Fibroblast of the aortic adventitia (primary cell): ENCODE results near the gene ADIG. TPM values are rescaled to one million over a fixed set of nuclear protein-coding genes. Genes with fewer than 3 reads are reported as not detected.
A peak's percentile ranks its signal among the peaks of the same experiment; 100 is the strongest.

ENCODE experiments used
- DNase-seq: peaks from one replicate; pipeline ENCODE4 v3.0.0-alpha.2; 2010; ENCODE audit warnings: low read depth
- H3K4me3 ChIP-seq: 2 replicates; pipeline ENCODE4 v1.5.1; 2011; ENCODE audit warnings: low read depth, mild to moderate bottlenecking, control low read depth, low read length, moderate library complexity
- total RNA-seq: library from RNA; depleted of rRNA; stranded (reverse); fragments of >200 nt; gene quantifications from 2 replicates; pipeline ENCODE4 v1.2.3, GENCODE V29; 2012; ENCODE audit warnings: low replicate concordance
- TF ChIP-seq, protein P1 (sequence below): IDR thresholded peaks from 2 replicates; pipeline ENCODE4 v1.5.1; 2011; ENCODE audit warnings: mild to moderate bottlenecking, low read length, control low read depth, inconsistent platforms; ENCODE audit not compliant: insufficient read depth

The ADIG gene
- not detected in 2 replicates for total RNA-seq

DNA sequence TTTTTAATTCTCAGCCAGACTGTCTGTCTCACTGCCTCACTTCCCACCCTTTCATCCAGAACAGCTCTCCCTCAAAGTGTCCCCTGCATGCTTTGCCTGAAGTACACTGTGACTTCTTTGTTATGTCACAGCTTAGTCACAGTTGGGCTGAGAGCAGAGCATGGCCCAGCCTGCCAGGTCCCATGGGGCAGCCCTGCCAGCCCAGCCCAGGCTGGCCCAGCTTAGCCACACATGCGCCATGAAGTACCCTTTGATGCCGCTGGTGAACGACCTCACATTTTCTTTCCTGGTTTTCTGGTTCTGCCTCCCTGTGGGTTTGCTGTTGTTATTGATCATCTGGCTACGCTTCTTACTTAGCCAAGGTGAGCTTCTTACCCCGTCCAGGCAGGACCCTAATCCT, at the start of gene ADIG:
Gene ADIG, plus strand, starts transcription at position 185 of the 400 bp plus-strand sequence. Its CDS starts 54 bp downstream, at position 239.
- no peak for DNase-seq
- no peak within 1 kb of the TSS for H3K4me3 ChIP-seq
- TF ChIP-seq, protein P1, sequence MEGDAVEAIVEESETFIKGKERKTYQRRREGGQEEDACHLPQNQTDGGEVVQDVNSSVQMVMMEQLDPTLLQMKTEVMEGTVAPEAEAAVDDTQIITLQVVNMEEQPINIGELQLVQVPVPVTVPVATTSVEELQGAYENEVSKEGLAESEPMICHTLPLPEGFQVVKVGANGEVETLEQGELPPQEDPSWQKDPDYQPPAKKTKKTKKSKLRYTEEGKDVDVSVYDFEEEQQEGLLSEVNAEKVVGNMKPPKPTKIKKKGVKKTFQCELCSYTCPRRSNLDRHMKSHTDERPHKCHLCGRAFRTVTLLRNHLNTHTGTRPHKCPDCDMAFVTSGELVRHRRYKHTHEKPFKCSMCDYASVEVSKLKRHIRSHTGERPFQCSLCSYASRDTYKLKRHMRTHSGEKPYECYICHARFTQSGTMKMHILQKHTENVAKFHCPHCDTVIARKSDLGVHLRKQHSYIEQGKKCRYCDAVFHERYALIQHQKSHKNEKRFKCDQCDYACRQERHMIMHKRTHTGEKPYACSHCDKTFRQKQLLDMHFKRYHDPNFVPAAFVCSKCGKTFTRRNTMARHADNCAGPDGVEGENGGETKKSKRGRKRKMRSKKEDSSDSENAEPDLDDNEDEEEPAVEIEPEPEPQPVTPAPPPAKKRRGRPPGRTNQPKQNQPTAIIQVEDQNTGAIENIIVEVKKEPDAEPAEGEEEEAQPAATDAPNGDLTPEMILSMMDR, result no peak

DNA sequence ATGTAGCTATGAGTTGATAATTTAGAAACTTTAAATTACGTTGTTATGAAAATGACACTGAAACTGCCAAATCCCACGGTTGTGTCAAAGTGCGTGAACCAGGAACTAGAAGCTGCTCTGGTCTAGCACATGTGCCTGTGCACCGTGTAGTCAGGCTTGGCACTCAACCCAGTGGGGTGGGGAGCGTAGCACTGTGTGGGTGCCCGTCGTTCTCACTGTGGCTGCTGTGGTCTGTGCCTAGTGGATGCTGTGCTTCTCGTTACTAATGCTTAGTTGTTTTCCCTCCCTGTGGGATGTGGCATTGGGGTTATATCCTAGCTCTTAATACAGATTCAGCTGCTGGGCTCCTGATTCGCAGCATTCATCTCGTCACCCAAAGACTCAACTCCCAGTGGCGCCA, 46.2 kb upstream of the ADIG start:
- TF ChIP-seq, protein P1, result no peak
- H3K4me3 ChIP-seq, result no peak overlapping the region
- DNase-seq, result no peak

DNA sequence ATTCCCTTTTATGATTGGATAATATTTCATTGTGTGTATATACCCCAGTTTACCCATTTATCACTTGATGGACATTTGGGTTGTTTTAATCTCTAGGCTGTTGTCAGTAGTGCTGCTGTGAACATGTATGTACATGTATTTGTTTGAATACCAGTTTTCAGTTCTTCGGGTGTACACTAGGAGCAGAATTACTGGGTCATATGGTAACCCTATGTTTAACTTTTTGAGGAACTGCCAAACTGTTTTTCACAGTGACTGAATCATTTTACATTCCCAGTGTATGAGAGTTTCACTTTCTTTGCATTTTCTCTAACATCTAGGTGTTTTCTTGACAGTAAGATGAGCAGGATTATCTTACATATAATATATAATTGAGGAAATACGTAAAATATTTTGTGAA, 44.7 kb upstream of the ADIG start:
- TF ChIP-seq, protein P1, result no peak
- peak; percentile 15 for DNase-seq
- no peak overlapping the region for H3K4me3 ChIP-seq

DNA sequence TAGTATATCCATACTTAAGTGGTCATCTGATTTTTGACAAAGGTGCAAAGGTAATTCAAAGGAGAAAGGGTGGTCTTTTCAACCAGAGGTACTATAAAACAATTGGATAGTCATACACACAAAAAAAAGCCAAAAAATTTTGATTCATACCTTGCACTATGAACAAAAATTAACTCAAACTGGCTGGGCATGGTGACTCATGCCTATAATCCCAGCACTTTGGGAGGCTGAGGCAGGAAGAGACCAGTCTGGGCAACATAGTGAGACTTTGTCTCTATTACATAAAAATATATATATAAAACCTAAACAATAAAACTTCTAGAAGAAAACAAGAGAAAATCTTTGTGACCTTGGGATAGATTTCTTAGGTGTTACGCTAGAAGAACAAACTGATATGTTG, 43.8 kb upstream of the ADIG start:
- H3K4me3 ChIP-seq, result no peak overlapping the region
- TF ChIP-seq, protein P1, result no peak
- DNase-seq, result no peak

DNA sequence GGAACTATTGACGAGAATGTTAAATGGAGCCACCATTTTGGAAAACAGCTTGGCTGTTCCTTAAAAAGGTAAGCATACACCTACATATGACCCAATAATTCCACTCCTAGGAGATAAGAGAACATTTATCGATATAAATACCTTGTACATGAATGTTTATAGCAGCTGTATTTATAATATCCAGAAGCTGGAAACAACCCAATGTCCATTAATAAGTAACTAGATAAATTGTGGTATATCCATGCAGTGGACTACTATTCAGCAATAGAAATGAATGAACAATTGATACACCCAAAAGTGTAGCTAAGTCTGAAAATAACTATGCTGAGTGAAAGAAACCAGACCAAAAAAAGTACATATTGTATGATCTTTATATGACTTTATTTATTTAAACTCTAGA, 42.2 kb upstream of the ADIG start:
- no peak for DNase-seq
- TF ChIP-seq, protein P1, result no peak
- H3K4me3 ChIP-seq, result no peak overlapping the region

DNA sequence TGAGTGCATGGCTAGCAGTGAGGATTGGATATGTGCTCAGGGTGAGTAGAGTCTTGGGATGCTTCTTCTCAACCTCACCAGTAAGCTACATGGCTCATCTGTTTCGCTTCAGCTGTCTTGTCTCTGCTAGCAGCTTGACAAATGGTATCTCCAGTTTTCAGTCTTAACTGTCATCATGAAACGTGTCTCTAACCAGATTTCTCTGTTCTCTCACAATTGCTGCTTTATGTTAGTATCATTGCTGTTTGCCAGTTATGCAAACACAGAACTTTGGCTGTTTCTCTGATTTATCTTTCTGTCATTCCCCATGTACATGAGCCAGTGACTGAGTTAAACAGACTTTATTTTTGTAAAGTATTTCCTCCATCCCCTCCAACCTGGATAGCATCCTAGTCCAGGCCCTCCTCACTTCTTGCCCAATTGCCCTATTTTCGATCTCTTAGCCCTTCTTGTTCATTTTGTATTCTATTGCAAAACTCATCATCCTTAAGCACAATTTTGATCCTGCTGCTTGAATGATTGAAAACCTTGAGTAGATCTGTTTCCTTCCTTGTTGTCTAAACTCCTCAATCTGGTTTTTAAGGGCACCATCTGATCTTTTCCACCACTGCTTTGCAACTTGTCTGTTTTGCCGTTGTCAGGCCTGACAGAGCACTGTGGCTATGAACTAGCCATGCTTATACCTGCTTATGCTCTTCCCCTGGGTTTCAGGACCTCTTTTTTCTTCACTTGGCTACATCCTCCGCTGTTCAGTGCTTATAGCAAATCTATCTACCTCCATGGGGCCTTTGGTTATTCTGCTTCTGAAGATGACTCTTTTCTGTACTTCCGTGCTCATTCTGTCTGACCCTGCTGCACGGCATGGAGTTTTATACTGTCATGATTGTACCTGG, 37.7 kb upstream of the ADIG start:
- no peak overlapping the region for H3K4me3 ChIP-seq
- TF ChIP-seq, protein P1, result no peak
- DNase-seq, result no peak
